HL-60/S4 treated with phorbol 12-myristate 13-acetate at 8.2 ng/mL for 4 days and 3 days (cell line): ENCODE measurements around the gene NUP210.
"Not testable (repeated sequence)": the region's sequence is repeated elsewhere in the genome, so short reads cannot be mapped to it uniquely, and the experiment has no call there.

ENCODE experiments used
- in situ Hi-C: fragments of 300-500 bp; cut with MboI; formaldehyde crosslinking; loops from 2 replicates; pipeline ENCODE4 v1.15.0; 2022; ENCODE audit warnings: low sequenced_read_pairs

NUP210 gene

DNA sequence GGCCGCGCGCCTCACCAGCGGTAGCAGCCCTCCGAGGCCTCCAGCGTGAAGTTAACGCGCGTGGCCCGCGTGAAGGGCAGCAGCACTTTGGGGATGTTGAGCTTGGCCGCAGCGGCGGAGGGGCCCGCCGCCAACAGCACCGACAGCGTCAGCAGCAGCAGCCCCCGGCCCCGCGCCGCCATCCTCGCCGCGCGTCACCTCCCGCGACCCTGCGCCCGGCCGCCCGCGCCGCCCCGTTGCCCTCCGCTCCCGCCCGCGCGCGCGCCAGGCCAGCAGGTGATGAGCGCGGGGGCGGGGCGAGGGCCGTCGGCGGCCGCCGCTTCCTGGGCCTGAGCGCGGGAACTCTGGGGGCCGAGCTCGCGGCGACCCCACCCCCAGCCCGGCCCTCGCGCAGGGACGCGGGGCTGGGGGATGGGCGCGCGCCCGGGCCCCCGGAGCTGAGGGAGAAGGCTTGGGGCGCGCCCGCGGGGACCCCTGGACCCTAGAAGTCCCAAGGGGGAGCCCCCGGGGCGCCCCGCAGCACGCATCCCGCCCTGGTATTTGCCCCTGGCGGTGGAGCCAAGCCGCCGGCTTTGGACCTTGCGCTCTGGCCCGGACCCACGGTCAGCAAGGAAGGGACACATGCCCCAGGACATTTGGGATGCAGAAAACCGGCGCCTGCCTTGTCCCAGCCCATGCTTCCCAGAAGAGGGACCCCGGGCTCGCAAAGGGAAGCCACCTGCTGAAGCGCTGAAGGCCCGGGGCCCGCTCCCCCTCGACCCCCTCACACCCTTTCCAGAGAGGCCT is at the start of gene NUP210:
Gene NUP210 (minus strand): TSS at position 278 of the 786 bp plus-strand sequence. CDS start 96 bp downstream, at position 182.
- in situ Hi-C loops, result no loop called here

DNA sequence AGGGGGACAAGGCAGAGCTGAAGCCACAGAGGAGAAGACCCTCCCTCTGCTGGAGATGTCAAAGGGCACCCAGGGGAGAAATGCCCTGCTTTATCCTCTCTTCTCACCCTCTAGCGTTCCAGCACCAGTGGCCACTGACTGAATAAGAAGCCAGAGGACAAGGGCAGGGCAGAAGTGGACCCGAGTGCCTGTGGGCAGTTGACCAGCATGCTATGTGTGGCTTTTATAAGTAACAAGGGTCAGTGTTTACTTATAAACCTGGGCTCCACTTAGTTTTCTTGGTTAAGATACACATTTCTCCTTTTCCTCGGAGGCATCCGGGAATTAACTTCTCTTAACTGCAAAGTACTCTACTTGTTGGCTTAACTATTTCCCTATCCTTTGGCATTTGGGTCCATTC is 46.7 kb upstream of the NUP210 start:
- in situ Hi-C loops, result loop anchor here (25.0 kb wide), 1 partner anchor 379 kb away; no protein-coding TSS in a partner anchor

DNA sequence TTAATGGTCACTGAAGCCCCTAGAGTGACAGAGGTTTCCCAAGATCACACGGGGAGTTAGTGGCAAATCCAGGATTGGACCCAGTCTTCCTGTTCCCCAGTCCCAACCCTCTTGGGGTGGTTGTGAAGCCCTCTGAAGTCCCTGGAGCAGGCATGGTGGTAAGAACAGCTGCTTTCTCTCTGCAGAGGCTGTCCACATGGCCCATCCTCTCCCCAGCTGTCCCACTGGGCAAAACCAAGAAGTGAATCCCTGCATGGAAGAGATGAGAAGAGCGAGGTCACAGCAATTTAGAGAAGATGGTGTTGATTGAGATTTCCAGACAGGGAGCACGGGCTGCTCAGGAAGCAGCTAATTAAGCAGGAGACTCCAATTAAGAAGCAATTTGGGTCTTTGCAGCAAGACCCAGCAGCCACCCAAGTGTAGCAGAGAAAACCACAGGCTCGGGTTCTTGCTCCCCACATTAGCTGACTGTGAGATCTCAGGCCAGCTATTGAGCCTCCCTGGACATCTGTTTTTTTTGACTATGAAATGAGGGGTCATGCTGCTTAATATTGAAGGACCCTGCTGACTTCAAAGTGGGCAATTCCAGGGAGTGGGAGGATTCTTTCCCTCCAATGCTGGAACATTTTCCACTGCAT is 45.2 kb upstream of the NUP210 start:
- in situ Hi-C loops, result loop anchor here (25.0 kb wide), 1 partner anchor 378 kb away; no protein-coding TSS in a partner anchor

DNA sequence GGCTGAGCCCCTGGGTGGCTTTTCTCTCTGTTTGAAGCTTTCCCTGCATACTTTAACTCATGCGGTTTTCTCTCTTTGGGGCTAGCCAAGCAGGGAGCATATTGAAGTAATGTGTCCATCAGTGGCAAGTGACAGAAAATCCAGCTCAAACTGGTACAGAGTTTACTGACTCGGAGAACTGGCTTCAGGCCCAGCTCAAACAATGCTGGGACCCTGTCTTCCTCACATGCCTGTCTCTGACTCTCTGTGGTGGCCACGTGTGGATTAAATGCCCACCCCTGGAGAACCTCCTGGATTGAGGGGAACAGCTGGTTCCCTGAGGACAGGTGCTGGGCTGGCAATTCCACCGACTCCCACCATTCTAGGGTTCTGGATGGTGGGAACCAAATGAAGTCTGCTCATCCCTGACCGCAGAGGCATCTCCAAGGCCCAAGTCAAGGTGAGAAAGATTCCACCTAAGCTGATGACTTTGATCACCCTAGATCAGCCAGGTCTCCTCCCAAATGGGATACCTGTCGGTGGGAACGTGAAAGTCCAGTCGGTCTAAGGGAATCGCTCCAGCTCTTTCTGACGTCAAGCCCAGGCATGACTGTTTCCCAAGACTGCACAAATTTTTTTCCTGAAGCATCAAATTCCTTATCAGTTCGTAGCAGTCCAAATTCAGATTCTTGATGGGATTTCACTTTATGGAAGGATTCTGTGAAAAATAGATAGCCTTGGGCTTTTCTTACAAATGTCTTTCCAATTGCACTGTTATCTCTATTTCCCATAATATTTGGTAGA is 43.7 kb upstream of the NUP210 start:
- in situ Hi-C loops, result loop anchor here (25.0 kb wide), 1 partner anchor 377 kb away; no protein-coding TSS in a partner anchor

DNA sequence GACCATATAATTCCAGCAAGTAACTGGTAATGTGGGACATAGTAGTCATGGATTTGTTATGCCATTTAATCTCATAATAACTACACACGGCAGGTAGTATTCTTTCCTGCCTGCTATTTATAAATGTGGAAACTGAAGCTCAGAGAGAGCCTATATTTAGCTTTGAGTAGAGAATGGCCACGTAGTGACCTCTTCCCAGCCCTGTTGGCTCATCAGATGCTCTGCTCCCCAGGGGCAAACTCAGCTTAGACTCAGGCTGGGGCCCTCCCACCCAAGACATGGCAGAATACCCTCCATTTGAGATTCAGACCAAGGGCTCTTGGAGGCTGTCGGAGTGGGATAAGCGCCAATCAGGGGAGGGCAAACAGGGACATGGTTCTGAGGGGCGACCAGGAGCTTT is 42.7 kb upstream of the NUP210 start:
- in situ Hi-C loops, result loop anchor here (25.0 kb wide), 1 partner anchor 376 kb away; no protein-coding TSS in a partner anchor

DNA sequence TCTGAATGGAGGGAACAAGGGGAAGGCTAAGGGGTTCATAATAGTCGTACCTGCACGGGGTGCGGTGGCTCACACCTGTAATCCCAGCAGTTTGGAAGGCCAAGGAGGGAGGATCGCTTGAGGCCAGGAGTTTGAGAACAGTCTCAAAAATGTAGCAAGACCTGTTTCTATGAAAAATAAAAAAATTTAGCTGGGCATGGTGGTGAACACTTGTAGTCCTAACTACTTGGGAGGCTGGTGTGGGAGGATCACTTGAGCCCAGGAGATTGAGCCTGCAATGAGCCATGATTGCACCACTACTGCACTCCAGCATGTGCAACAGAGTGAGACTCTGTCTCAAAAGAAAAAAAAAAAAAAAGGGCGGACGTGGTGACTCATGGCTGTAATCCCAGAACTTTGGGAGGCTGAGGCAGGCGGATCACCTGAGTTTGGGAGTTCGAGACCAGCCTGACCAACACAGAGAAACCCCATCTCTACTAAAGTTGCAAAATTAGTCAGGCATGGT is 42.1 kb upstream of the NUP210 start:
- in situ Hi-C loops, result loop anchor here (25.0 kb wide), 1 partner anchor 375 kb away; no protein-coding TSS in a partner anchor

DNA sequence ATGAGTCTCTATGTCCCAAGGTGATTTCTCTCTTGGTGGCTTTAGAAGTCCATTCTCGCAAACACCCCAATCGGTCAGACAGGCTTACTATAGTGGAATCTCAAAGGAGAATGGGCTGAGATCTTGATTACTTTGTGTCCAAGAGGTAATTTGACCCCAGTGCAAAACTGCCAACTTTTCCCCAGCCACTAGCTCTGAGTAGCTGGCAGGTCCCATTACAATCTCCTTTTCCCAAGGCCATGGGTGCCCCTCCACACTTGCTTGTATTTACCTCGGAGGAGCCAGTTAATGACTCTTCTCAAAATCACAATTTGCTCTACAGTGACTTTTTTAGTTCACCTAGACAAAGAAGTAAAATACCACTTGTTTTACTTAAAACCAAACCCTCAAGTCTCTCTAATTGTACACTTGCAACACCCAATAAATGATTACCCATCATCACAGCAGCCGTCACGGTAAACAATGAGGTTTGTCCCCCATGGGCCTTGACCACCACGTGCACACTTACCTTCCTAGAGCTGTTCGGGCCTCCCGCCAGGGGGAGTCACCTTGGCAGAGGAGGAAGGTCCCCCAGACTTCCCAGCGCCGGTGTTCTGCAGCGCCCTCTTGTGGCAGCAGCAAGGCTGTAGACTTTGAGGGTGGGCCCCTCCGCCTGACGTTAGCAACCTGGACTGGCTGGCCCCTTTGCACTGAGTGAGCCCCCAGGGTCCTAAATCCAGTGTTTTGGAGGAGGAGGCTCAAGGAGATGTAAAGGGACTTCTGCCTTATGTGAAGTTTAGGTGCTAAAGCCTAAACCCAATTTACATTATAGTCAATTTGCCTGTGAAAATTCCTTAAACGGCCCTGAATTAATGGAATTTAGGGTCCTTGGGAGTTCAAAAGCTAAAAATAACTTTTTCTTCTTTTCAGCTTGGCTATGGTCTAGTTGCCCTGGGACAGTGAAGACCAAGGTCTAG is 41.3 kb upstream of the NUP210 start:
- in situ Hi-C loops, result loop anchor here (25.0 kb wide), 1 partner anchor 374 kb away; no protein-coding TSS in a partner anchor

DNA sequence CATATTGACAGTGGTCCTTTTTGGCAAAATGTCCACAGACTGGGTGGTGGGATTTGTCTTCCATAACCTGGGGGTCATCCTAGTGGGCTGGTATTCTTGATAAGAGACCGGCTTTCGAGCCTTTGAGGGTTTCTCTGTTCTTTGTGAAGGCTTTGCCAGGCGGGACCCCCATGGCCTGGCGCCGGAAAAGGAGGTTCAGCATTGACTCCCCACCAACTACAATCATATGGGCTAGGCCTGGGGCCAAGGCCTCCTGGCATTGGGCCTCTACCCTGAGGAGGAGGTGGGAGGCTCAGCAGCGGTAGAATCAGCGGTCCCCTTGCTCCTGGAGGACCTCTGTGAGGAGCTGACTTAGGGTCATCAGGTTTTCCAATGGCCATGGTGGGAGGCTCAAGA is 40.2 kb upstream of the NUP210 start:
- in situ Hi-C loops, result loop anchor here (25.0 kb wide), 1 partner anchor 373 kb away; no protein-coding TSS in a partner anchor

DNA sequence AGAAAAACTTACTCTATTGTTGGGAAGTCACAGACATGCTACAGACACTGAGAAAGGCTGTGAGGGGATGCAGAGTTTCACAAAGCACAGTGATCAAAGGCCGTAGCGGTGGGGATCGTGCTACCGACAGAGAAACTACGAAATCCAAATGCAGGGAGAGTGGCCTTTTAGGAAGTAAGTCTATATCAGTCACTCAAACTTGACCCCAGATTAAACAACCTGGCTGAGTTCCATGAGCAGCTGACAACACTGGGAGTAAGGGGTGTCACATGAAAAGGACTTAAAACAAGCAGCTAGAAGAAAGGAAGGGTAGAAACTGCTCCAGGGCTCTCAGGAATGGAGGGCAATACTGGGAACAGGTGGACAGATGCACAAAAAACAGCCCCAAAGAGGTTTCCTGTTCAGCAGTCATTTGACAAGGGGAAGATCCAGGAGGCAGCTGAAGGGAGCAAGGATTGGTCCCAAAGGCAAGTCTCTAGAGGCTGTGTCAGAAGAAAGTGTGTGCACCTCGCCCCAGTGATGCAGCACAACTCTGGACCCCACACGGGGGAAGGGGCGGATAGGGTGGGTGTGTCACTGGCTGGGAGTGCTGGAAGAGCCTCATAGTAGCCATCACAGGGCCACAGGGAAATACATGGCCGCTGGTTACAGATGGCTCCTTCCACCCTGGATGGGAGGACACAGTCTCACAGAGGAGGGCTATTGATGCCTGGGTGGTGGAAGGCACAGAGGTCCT is 39.7 kb upstream of the NUP210 start:
- in situ Hi-C loops, result loop anchor here (25.0 kb wide), 1 partner anchor 372 kb away; no protein-coding TSS in a partner anchor

DNA sequence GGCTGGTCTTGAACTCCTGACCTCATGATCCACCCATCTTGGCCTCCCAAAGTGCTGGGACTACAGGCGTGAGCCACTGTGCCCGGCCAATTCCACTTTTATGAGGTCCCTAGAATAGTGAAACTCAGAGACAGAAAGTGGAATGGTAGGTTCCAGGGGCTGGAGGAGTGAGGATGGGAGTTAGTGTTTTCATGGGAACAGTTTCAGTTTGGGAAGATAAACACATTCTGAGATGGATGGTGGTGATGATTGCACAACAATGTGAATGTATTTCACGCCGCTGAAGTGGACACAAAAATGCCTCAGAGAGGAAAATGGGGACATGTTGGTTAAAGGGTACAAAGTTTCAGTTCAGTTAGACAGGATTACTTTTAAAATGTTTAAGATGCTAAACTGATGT is 37.5 kb upstream of the NUP210 start:
- in situ Hi-C loops, result loop anchor here (25.0 kb wide), 1 partner anchor 370 kb away; no protein-coding TSS in a partner anchor

DNA sequence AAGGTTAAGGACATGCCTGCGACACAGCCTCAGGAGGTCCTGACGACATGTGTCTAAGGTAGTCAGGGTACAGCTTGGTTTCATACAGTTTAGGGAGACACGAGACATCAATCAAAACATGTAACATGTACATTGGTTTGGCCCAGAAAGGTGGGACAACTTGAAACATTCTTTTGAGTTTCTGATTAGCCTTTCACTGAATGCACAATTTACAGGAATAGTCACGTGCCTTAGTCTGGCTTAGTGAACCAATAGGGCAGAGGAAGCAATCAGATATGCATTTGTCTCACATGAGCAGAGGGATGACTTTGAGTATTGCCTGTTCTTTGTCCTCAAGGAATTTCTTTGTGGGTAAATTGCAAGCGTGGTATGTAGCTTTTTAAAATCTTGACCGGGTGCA is 35.5 kb upstream of the NUP210 start:
- in situ Hi-C loops, result loop anchor here (25.0 kb wide), 1 partner anchor 368 kb away; no protein-coding TSS in a partner anchor

DNA sequence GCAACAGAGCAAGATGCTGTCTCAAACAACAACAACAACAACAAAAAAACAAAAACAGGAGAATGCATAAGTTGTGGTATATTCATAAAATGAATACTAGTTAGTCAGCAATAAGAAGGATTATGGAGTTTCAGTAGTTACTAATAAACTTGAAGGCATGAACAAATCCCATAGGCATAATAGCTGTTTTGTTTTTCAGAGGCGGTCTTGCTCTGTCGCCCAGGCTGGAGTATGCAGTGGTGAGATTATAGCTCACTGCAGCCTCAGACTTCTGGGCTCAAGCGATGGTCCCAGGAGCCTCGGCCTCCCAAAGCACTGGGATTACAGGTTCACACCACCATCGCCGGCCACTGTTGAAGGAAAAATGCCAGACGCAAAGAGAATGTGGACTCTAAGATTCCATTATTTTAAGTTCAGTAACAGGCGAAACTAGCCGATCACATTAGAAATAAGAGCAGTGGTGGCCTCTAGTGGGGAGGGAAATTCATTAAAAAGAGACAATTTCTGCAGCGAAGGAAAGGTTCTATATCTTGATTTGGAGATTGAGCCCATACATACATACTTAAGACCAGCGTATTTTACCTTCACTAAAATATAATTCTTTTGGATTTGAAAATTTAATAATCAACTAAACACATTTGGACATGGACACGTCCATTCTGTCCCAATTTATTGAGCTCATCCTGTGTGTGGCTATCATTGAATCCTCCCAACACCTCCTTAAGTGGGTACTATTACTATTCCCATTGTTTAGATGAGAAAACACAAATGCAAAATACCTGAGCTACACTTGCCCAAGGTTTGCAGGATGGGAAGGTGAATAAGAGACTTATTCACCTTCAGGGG is 32.6 kb upstream of the NUP210 start:
- in situ Hi-C loops, result loop anchor here (25.0 kb wide), 1 partner anchor 365 kb away; no protein-coding TSS in a partner anchor

DNA sequence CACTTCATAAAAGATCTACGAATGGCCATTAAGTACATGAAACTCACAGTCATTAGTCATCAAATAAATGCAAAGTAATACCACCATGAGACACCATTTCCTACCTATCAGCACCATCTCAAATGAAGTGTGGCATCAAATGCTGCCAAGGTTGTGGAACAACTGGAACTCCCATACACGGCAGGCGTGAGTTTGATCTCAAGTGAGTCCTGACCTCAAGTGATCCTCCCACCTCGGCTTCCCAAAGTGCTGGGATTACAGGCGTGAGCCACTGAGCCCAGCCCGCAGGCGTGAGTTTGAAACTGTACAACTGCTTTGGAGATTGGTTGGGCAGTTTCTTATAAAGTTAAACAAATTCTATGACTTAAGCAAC is 31.2 kb upstream of the NUP210 start:
- in situ Hi-C loops, result loop anchor here (25.0 kb wide), 1 partner anchor 364 kb away; no protein-coding TSS in a partner anchor

DNA sequence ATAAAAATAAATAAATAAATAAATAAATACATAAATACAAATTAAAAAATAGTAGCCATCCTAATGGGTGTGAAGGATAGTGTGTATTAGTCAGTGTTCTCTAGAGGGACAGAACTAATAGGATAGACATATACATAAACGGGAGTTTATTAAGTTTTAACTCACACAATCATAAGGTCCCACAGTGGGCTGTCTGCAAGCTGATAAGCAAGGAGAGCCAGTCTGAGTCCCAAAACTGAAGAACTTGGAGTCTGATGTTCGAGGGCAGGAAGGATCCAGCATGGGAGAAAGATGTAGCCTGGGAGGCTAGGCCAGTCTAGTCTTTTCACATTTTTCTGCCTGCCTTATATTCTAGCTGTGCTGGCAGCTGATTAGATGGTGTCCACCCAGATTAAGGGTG is 22.8 kb upstream of the NUP210 start:
- in situ Hi-C loops, result not testable (repeated sequence)

DNA sequence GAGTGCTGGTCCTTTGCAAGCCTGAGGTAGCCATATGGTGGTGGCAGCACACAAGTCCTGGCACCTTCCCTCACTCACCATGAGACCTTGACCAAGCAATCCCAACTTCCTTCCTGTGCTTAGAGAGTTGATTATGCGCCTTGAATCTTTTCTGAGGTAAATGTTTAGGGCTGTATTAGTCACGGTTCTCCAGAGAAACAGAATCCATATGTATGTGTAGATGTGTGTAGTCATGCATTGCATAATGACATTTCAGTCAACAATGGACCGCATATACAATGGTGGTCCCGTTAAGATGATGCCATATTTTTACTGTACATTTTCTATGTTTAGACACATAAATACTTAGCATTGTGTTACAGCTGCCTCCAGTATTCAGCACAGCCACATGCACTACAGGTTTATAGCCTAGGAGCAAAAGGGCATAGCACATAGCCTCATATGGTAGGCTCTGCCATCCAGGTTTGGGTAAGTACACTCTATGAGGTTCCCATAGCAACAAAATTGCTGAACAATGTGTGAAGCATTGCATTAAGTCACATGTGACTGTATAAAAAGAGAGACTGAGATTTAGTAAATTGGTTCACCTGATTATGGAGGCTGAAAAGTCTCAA is 20.2 kb upstream of the NUP210 start:
- in situ Hi-C loops, result no loop called here

DNA sequence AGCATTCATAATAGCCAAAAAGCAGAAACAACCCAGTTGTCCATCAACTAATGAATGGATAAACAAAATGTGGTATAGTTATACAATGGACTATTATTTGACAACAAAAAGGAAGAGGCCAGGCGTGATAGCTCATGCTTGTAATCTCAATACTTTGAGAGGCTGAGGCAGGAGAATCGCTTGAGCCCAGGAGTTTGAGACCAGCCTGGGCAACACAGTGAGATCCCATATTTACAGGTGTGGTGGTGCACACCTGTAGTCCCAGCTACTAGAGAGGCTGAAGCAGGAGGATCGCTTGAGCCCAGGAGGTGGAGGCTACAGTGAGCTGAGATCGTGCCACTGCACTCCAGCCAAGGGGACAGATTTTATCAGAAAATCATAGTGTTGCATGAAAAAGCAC is 16.1 kb upstream of the NUP210 start:
- in situ Hi-C loops, result not testable (repeated sequence)

DNA sequence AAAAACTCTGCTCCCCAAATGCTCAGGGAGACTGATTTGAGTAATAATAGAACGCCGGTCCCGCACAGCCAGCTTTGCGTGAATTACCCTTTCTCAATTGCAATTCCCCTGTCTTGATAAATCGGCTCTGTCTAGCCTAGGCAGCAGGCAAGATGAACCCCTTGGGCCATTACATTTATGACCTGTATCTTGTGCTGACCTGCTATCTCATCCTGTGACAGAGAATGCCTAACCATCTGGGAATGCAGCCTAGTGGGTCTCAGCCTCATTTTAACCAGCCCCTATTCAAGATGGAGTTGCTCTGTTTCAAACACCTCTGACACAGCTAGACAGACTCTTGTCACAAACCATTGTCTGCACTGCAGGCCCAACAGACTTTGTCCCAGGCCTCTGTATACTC is 13.8 kb upstream of the NUP210 start:
- in situ Hi-C loops, result no loop called here
